CD1c-positive myeloid dendritic cell (primary cell): Measurements from ENCODE around the gene MACIR.
"Not testable (repeated sequence)": the region's sequence is repeated elsewhere in the genome, so short reads cannot be mapped to it uniquely, and the experiment has no call there.

Source experiments
- DNase-seq: peaks from one replicate; pipeline ENCODE4 v3.0.0-alpha.2; 2016; ENCODE audit errors: extremely low spot score

Gene MACIR

GRCh38 chr5:103258368-103258956, at the start of gene MACIR:
MACIR (plus strand) TSS chr5:103258763; CDS start chr5:103275920, 17,157 bp downstream.
- DNase-seq, result peak; percentile 92

- no peak for DNase-seq
These were observed 49.5 kb upstream of the MACIR start for GRCh38 chr5:103209065-103209464.

GRCh38 chr5:103210952-103211351, 47.6 kb upstream of the MACIR start:
- DNase-seq, result no peak

GRCh38 chr5:103211576-103212561, 46.7 kb upstream of the MACIR start:
- peak; percentile 14 for DNase-seq

- DNase-seq, result no peak
These were observed 42.4 kb upstream of the MACIR start for GRCh38 chr5:103216137-103216536.

GRCh38 chr5:103216697-103217096, 41.9 kb upstream of the MACIR start:
- no peak for DNase-seq

- no peak for DNase-seq
These were observed 41.5 kb upstream of the MACIR start for GRCh38 chr5:103217101-103217500.

- DNase-seq, result no peak
These were observed 40.4 kb upstream of the MACIR start for GRCh38 chr5:103218164-103218563.

- not testable (repeated sequence) for DNase-seq
These were observed 39.5 kb upstream of the MACIR start for GRCh38 chr5:103219074-103219473.

- DNase-seq, result no peak
These were observed 35.3 kb upstream of the MACIR start for GRCh38 chr5:103223031-103223955.

GRCh38 chr5:103224118-103224893, 34.3 kb upstream of the MACIR start:
- peak; percentile 62 for DNase-seq

GRCh38 chr5:103224894-103225246, 33.7 kb upstream of the MACIR start:
- DNase-seq, result no peak

- DNase-seq, result no peak
These were observed 30.5 kb upstream of the MACIR start for GRCh38 chr5:103228061-103228460.

- peak; percentile 6 for DNase-seq
These were observed 30.0 kb upstream of the MACIR start for GRCh38 chr5:103228588-103228987.

GRCh38 chr5:103232393-103232999, 26.1 kb upstream of the MACIR start:
- peak; percentile 51 for DNase-seq

- DNase-seq, result no peak
These were observed 24.2 kb upstream of the MACIR start for GRCh38 chr5:103234239-103234975.

GRCh38 chr5:103235891-103236290, 22.7 kb upstream of the MACIR start:
- DNase-seq, result no peak

GRCh38 chr5:103237778-103238177, 20.8 kb upstream of the MACIR start:
- DNase-seq, result no peak

- DNase-seq, result no peak
These were observed 14.9 kb upstream of the MACIR start for GRCh38 chr5:103243665-103244064.

GRCh38 chr5:103244398-103244797, 14.2 kb upstream of the MACIR start:
- no peak for DNase-seq
